ENCODE results near the gene SLU7.
A peak's percentile ranks its signal among the peaks of the same experiment; 100 is the strongest.

Gene SLU7

DNA sequence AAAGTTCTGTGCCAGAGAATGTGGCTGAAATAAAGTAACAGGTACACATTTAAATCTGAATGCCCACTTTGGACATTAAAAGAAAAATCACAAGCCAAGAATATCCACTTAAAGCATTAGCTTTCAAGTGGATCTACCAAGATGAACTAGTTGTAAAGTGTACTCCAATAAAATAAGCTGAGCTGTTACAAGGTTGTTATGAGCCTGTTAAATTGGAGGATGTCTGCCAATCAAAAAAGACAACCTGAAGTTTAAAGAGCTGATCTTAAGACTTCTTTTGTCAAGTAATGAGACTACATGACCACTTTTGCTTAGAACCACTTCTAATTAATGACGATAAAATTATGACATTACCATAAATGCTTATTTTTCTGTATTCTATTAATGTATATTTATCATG is 21.4 kb downstream of the SLU7 start:
- TF ChIP-seq, protein P1, sequence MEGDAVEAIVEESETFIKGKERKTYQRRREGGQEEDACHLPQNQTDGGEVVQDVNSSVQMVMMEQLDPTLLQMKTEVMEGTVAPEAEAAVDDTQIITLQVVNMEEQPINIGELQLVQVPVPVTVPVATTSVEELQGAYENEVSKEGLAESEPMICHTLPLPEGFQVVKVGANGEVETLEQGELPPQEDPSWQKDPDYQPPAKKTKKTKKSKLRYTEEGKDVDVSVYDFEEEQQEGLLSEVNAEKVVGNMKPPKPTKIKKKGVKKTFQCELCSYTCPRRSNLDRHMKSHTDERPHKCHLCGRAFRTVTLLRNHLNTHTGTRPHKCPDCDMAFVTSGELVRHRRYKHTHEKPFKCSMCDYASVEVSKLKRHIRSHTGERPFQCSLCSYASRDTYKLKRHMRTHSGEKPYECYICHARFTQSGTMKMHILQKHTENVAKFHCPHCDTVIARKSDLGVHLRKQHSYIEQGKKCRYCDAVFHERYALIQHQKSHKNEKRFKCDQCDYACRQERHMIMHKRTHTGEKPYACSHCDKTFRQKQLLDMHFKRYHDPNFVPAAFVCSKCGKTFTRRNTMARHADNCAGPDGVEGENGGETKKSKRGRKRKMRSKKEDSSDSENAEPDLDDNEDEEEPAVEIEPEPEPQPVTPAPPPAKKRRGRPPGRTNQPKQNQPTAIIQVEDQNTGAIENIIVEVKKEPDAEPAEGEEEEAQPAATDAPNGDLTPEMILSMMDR (IDR thresholded peaks at IDR 0.05; ENCODE audit: insufficient read depth, low read length, poor library complexity, severe bottlenecking) = no peak
- no peak overlapping the region for H3K4me3 ChIP-seq (replicated peaks; ENCODE audit: low read depth, low read length)
- no peaks in the 10 kb centered on the region for H3K36me3 ChIP-seq (ENCODE audit: control insufficient read depth, insufficient read depth, low read length)
- H3K27me3 ChIP-seq (replicated peaks; ENCODE audit: control insufficient read depth, insufficient read depth, low read length) = no peaks in the 10 kb centered on the region
- no peak for DNase-seq (ENCODE audit: extremely low read depth, insufficient read length)

DNA sequence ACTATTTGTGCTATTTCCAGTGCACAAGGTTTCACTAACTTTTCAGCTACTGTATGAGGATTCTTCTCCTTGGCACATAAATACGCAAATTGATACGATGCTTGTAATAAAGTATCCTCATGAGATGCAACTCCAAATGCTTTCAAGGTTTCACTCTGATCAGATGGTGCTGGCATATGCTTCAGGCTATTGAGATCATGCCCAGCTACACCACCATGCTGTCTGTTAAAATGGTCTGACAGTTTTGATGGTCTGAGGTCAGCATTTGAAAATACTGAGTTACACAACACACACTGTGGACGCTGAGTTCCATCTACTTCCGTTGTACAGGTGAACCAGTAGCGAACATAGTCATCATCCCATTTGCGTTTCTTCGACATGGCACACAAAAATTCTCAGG is 23.8 kb downstream of the SLU7 start:
- H3K36me3 ChIP-seq (ENCODE audit: control insufficient read depth, insufficient read depth, low read length) = no peaks in the 10 kb centered on the region
- TF ChIP-seq, protein P1 (IDR thresholded peaks at IDR 0.05; ENCODE audit: insufficient read depth, low read length, poor library complexity, severe bottlenecking) = no peak
- H3K27me3 ChIP-seq (replicated peaks; ENCODE audit: control insufficient read depth, insufficient read depth, low read length) = no peaks in the 10 kb centered on the region
- no peak overlapping the region for H3K4me3 ChIP-seq (replicated peaks; ENCODE audit: low read depth, low read length)
- no peak for DNase-seq (ENCODE audit: extremely low read depth, insufficient read length)

DNA sequence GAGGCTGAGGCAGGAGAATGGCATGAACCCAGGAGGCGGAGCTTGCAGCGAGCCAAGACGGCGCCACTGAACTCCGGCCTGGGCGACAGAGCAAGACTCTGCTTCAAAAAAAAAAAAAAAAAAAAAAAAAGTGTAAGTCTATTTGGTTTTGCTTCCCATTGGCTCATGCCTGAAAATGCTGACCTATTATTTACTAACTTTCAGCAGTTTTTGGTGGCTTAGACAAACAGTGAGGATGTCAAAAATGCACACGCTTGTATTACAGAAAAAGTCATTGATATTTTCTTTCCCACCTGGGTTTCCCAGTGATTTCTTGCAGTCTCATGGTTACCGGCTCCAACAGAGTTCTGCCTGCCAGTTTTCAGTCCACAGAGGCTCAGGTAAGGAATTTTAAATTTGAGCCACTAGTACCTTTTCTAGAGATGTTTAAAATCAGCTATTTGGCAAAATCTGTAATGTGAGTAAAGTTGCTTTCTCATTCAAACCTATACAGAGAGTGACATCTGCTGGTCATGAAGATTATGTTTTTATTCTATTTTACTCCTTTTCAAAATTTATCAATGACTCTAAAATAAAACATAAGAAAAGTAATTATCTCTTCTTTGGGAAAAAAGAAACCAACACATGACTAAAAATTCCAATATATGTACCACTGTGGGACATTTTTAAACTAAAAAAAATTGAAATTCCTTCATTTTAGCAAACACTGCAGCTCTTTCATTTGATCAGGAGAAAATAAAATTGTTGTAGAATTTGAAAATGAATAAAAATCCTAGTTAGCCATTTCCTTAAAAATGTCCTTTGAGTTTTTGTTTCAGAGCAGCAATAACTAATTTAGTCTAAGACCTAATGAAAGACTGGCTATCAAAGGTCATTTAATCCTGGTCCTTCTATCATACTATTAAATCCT is 27.8 kb downstream of the SLU7 start:
- TF ChIP-seq, protein P1 (IDR thresholded peaks at IDR 0.05; ENCODE audit: insufficient read depth, low read length, poor library complexity, severe bottlenecking) = peak; percentile 32
- Histone ChIP-seq H3K4me3 (replicated peaks; ENCODE audit: low read depth, low read length) (no peak overlapping the region), H3K36me3 (ENCODE audit: control insufficient read depth, insufficient read depth, low read length) (no peaks in the 10 kb centered on the region), H3K27me3 (replicated peaks; ENCODE audit: control insufficient read depth, insufficient read depth, low read length) (no peaks in the 10 kb centered on the region)
- DNase-seq (ENCODE audit: extremely low read depth, insufficient read length) = no peak

DNA sequence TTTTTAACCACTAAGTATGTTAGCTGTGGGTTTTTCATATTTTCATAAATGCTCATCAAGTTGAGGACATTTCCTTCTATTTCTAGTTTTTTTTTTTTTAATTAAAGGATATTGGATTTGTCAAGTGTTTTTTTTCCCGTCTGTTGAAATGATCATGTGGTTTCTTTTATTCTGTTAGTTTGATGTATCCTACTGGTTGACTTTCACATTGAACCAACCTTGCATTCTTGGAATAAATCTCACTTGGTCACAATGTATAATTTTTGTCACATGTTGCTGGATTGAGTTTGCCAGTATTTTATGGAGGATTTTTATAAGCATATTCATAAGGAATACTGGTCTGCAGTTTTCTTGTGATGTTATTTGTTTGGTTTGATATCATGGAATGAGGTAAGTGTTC is 31.4 kb downstream of the SLU7 start:
- DNase-seq (ENCODE audit: extremely low read depth, insufficient read length) = no peak
- H3K4me3 ChIP-seq (replicated peaks; ENCODE audit: low read depth, low read length) = no peak overlapping the region
- H3K36me3 ChIP-seq (ENCODE audit: control insufficient read depth, insufficient read depth, low read length) = no peaks in the 10 kb centered on the region
- H3K27me3 ChIP-seq (replicated peaks; ENCODE audit: control insufficient read depth, insufficient read depth, low read length) = no peaks in the 10 kb centered on the region
- TF ChIP-seq, protein P1 (IDR thresholded peaks at IDR 0.05; ENCODE audit: insufficient read depth, low read length, poor library complexity, severe bottlenecking) = no peak

DNA sequence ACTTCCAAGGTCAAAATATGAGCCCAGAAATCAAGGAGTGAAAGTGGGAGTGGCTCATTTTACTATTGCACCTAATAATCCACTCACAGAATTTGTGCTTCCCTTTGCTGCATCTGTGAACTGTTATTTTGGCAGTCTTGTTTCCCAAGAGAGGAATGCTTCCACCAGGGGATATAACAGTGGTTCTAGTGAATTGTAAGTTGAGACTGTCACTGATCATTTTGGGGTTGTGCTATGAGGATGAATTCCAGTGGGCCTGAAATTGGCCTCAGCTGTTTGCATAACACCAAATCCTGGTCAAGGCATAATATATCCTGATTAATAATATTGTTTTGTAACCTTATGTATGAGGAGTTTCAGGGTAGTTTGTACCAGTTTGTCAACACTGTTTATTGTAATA is 33.4 kb downstream of the SLU7 start:
- H3K36me3 ChIP-seq (ENCODE audit: control insufficient read depth, insufficient read depth, low read length) = no peaks in the 10 kb centered on the region
- DNase-seq (ENCODE audit: extremely low read depth, insufficient read length) = no peak
- H3K27me3 ChIP-seq (replicated peaks; ENCODE audit: control insufficient read depth, insufficient read depth, low read length) = no peaks in the 10 kb centered on the region
- no peak overlapping the region for H3K4me3 ChIP-seq (replicated peaks; ENCODE audit: low read depth, low read length)
- TF ChIP-seq, protein P1 (IDR thresholded peaks at IDR 0.05; ENCODE audit: insufficient read depth, low read length, poor library complexity, severe bottlenecking) = no peak
